ENCODE data around the gene AKR1C4.

AKR1C4 gene

DNA sequence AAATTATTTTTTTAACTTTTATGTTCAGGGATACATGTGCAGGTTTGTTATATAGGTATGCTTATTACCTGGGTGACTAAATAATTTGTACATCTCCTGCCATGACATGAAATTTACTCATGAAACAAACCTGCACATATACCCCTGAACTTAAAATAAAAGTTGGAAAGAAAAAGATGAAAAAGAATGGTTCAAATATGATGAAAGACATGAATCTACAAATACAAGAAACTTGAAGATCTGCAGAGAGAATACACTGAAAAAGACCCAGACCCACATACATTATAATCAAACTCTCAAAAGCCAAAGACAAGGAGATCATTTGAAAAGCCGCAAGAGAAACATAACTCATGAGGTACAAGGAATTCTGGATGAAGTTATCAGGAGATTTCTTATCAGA is 70.2 kb downstream of the AKR1C4 start:
- DNase-seq (ENCODE audit: low spot score), result no peak

GRCh38 chr10:5268234-5268633 is 71.6 kb downstream of the AKR1C4 start:
- no peak for DNase-seq (ENCODE audit: low spot score)
